HL-60/S4 (cell line): ENCODE measurements around the gene RHOB.

Source experiments
- in situ Hi-C: fragments of 300-500 bp; cut with MboI; formaldehyde crosslinking; loops from 2 replicates; pipeline ENCODE4 v1.14.3; 2022; ENCODE audit warnings: low sequenced_read_pairs

Gene RHOB

GRCh38 chr2:20472569-20472968, 25.7 kb downstream of the RHOB start:
- in situ Hi-C loops: no loop called here

DNA sequence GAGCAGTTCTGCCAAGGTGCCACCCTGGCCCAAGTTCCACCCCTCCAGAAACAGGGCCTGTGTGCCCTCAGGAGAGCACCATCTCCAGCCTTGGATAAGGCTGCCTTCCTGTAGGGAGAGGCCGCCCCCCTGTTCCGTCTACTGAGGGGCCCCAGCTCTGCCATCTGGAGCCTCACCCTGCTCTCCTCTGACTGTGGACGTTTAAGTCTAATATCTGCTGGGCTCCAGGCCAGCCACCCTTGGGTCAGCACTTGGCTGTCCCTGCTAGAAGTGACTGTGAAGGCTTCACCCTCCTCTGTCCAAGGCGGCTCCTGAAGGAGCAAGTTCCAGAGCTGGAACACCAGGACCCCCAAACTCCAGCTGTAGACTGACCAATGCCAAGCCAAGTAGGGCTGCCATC, 26.3 kb downstream of the RHOB start:
- in situ Hi-C loops: no loop called here

GRCh38 chr2:20474757-20475566, 28.1 kb downstream of the RHOB start:
- in situ Hi-C loops: no loop called here

- in situ Hi-C loops: no loop called here
Observed at GRCh38 chr2:20475567-20475952, 28.7 kb downstream of the RHOB start.

- in situ Hi-C loops: no loop called here
Observed at GRCh38 chr2:20476481-20476880, 29.6 kb downstream of the RHOB start.

- in situ Hi-C loops: no loop called here
Observed at GRCh38 chr2:20476950-20477349, 30.1 kb downstream of the RHOB start.

DNA sequence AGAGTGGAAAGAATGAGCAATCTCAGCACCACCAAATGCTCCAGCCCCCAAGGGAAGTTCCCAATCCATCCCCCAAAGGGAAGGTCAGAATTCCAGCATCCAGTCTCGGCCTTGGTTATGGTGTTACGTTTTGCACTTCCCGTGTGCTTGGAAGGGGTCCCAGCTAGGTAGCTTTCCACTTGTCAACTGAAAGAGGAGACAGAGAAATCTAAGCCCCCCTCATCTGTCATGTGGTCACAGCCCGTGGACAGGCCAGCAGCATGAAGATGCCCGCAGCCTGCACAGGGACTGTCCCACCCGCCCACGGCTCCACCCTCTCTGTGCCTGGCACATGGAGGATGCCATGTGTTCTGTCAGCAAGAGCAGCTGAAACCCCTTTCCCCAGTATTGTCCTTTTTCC, 32.1 kb downstream of the RHOB start:
- in situ Hi-C loops: no loop called here

GRCh38 chr2:20479835-20480234, 33.0 kb downstream of the RHOB start:
- in situ Hi-C loops: no loop called here

- in situ Hi-C loops: no loop called here
Observed at GRCh38 chr2:20480913-20481312, 34.0 kb downstream of the RHOB start.

- in situ Hi-C loops: no loop called here
Observed at GRCh38 chr2:20481798-20482405, 35.0 kb downstream of the RHOB start.

DNA sequence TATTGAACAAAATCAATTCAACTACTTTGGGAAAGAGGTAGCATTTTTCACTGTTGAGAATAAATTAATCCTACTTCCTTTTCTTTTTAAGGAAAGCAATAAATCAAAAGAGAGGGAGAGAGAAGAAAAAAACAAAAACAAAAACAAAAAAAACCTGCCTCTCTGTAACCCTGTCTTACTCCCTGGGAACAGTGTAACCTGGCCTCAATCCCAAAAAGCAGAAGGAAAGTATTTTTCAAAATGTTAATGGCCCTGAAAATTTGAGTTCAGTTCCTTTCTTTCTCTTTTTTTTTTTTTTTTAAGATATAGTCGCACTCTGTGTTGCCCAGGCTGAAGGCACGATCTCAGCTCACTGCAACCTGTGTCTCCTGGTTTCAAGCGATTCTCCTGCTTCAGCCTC, 35.9 kb downstream of the RHOB start:
- in situ Hi-C loops: no loop called here

DNA sequence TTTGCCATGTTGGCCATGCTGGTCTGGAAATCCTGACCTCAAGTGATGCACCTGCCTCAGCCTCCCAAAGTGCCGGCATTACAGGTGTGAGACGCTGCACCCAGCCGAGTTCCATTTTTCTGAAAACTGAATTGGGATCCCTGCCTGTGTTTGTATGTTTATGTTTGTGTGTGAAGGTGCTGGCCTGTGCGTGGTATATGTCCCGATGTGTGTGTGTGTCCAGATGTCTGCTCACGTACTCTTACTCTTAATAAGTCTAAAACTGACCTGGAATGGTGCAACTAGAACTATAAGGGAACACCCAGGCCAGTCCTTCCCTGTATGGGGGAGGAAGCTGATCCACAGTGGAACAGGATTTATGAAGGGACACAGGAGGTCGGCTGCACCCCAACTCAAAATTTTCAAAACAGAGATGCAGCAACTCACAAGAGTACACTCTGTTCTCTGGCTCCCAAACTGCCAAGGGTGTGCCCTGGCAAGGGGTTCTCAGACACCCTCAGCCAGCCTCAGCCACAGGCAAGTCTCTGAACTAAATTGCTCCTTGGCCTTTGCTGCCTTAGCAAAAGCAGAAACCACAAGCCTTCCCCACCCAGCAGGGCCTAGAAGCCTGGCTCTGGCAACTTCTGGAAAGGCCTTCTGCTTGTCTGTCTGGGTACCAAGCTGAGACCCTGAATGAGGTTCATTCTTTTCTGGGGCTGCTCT, 36.5 kb downstream of the RHOB start:
- in situ Hi-C loops: no loop called here

DNA sequence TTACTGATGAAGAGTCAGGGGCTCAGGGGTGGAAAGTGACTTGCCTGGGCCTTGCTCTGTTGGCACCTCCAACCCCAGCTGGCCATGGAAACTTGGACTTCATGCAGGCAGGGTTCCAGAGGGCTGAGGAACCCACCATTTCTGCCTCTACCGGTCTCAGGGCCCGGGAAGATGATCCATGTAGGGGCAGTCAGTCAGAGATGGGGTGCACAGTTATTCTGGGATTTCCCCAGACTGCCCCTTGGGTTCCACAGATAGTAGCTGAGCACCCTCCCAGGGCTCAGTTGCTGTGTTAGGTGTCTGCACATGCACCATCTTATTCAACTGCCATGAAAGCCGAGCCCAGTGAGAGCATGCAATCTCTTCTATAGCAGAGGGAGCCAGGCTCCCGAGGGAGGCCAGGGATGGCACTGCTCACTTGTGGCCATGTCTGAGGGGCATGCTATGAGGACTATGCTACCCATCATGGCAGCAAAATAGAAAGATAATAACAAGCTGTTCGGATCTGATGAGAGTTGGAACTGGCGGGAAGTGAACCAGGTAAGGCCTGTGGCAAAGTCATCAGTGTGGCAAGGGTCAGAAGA, 37.3 kb downstream of the RHOB start:
- in situ Hi-C loops: no loop called here

DNA sequence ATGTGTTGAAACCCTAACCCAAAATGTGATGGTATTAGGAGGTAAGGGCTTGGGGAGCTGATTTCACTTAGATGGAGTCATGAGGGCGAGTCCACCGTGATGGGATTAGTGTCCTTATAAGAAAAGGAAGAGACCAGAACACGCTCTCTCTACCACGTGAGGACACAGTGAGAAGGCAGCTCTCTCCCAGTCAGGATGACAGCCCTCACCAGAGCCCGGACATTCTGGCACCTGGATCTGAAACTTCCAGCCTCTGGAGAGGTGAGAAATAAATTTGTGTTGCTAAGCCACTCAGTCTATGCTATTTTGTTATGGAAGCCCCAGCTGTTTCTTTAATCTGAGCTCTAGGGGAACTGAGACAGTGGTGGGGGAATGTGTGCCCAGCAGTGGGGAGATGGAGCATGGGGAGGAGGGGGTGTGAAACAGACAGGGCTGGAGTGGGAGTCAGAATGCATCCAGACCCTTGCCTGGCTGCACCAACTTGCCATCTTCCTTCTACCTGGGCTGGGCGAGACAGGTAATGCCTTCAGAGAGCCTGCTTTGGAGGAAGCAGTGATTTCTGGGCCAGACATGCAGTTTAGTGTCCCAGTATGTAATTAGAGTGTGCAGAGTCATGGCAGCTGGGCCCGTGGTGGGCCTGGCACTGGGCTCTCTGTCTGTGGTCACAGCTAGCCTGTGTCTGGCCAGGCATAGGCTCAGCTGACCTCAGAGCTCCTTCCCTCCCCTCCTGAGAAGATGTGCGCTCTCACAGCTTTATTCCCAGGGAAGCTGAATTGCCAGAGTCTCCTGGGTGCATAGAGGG, 38.1 kb downstream of the RHOB start:
- in situ Hi-C loops: no loop called here

DNA sequence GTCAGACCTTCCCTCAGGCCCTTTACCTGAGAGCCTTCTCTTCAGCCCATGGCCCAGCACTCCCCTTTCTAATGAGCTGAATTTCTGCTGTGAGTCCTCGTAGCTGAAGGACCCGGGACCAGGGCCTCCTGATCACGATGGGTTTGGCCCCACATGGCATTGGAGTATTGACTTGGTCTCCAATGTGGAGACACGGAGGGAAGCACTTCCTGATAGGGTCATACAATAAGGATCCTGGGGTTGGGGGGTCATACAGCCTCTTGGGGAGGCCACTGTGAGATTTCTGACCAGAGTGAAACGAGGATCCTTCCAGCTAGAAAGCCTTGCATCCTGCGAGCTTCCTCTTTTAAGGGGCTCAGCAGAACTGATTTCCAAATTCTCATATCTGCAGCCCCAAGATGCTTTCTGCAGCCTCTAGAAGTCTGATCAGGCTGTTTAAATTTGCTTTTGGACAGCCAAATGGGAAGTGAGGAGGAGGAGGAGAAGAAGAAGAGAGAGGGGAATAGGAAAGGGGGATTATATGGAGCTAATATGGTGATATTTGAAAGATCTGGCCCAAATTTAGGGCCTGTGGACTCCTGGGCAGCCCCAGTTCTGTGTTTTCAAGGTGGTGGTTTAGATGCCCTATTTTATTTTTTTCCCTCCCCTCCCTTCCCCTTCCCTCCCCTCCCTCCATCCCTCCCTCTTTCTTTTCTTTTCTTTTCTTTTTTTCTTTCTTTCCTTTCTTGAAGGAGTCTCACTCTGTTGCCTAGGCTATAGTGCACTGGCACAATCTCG, 38.9 kb downstream of the RHOB start:
- in situ Hi-C loops: no loop called here

GRCh38 chr2:20486571-20486970, 39.7 kb downstream of the RHOB start:
- in situ Hi-C loops: no loop called here

DNA sequence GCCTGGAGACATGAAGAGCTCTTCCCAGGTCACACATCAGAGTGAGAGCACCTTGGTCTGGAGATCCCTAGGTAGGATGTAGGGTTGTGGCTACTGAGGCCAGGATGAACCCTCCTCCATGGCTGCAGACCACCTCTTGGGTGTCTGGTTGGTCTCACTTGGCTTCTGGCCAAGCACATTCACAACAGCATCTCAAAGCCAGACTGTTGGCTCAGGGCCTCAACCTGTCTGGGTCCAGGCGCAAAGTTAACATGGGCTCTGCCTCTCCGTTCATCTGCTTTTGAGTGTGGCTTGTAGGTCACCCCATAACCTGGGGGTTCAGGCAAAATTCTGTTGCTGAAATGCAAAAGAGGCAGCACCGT, 40.1 kb downstream of the RHOB start:
- in situ Hi-C loops: no loop called here

DNA sequence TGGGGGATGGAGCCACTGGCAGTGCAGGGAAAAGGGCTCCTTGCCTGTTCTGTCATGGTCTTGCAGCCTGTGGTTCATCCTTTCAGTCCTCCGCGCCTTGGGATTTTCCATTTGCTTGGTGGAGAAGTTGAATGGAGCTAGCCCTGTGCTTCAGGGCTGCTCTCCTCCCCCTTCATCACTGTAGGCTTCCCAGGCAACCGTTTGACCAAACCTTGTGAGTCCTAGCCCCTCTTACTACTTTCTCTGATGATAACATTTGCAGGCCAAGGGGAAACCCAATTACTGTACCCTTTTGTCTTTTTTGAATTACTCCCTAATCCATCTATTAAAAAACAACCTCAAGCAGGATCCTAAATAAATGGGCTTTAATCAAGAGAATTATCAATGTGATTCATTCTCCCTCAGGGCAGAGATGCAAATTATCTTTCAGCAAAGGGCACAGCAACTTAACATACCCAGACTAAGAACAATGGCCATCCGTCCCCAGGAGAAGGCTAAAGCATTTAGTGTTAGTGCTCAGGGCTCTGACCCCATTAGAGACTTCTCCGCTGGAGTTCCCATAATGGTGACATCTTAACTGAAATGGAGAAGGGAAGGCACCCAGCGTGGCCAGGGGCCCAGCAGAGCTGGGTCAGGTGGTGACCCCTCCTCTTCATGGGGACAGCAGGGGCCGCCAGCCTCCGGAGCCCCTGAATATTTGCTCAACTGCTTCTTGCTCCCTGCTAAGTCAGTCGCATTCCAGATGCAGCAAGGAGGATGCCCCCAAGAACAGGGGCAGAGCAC, 40.7 kb downstream of the RHOB start:
- in situ Hi-C loops: no loop called here

DNA sequence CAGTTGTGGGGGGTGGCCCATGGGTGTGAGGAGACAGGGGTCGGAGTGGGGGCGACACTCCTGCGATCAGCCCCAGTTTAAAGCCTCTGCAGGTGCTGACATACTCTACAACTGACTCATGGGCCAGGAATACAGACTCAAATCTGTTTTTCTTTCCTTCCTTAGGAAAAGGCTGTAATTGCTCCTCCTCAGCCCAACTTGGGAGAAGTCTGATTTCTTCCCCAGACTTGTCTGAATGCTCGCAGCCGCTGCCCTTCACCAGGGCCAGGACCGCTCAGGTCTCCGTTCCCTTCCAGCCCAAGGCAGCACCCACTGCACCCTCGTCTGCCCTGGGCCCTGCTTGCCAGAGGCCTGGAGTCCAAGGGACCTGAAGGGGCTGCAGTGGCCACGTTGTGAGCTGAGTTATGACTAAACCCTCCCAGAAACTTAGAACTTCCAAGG, 41.3 kb downstream of the RHOB start:
- in situ Hi-C loops: no loop called here
